ENCODE data around the gene EVPL.

DNA sequence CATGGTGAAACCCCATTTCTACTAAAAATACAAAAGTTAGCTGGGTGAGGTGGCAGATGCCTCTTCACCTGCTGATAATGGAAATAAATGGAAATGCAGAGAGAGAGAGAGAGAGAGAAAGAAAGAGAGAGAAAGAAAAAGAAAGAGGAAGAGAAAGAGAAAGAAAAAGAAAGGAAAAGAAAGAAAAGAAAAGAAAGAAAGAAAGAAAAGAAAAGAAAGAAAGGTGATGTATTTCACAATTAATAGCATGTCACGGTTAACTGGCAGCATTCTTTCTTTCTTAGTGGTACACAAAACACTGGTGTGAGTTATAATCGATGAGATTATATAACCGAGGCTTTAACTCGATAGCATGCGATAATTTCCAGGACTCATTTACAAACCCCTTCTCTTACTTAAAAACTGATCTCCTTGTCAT is 51.3 kb downstream of the EVPL start:
- TF ChIP-seq, protein P1, sequence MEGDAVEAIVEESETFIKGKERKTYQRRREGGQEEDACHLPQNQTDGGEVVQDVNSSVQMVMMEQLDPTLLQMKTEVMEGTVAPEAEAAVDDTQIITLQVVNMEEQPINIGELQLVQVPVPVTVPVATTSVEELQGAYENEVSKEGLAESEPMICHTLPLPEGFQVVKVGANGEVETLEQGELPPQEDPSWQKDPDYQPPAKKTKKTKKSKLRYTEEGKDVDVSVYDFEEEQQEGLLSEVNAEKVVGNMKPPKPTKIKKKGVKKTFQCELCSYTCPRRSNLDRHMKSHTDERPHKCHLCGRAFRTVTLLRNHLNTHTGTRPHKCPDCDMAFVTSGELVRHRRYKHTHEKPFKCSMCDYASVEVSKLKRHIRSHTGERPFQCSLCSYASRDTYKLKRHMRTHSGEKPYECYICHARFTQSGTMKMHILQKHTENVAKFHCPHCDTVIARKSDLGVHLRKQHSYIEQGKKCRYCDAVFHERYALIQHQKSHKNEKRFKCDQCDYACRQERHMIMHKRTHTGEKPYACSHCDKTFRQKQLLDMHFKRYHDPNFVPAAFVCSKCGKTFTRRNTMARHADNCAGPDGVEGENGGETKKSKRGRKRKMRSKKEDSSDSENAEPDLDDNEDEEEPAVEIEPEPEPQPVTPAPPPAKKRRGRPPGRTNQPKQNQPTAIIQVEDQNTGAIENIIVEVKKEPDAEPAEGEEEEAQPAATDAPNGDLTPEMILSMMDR (IDR thresholded peaks at IDR 0.05; ENCODE audit: extremely low read depth in 1 of 2, insufficient read depth in 1 of 2, low read depth in 1 of 2, low read length in 2 of 2) = no peak
- TF ChIP-seq MYC (IDR thresholded peaks at IDR 0.05; ENCODE audit: low read depth, low read length) (no peak), POLR2A (IDR thresholded peaks at IDR 0.05; ENCODE audit: low read depth, low read length) (no peak), EZH2 (IDR thresholded peaks at IDR 0.05; ENCODE audit: borderline replicate concordance, low read depth, low read length, severe bottlenecking) (no peak), POLR2AphosphoS5 (IDR thresholded peaks at IDR 0.05; ENCODE audit: insufficient read depth, low read depth, low read length) (no peak), GATA2 (IDR thresholded peaks at IDR 0.05; ENCODE audit: insufficient read depth, insufficient read length, low read depth, low read length) (no peak)
